Common myeloid progenitor, CD34-positive (primary cell): ENCODE results near the gene C16orf90.
"Not testable (repeated sequence)": the region's sequence is repeated elsewhere in the genome, so short reads cannot be mapped to it uniquely, and the experiment has no call there.

Experiments
- CTCF ChIA-PET: fragments of 350-600 bp; sonication (Branson Sonifier 250); formaldehyde crosslinking; loops from one replicate; lab custom pipeline; 2021; ENCODE audit warnings: antibody characterized with exemption; lab: Charles Lee
- POLR2A ChIA-PET: fragments of 350-600 bp; sonication (Branson Sonifier 250); formaldehyde crosslinking; loops from one replicate; lab custom pipeline; 2021; ENCODE audit warnings: antibody characterized with exemption; lab: Charles Lee
- DNase-seq, 3 donors: peaks; one replicate each; pipeline versions ENCODE4 v3.0.0 to v3.0.0-alpha.2; 2013
- H3K27ac ChIP-seq, 2 experiments: 1 replicate in 1 of 2; 2 replicates in 1 of 2; pipeline ENCODE4 v1.7.0; 2013; ENCODE audit warnings: inconsistent platforms in 2 of 2, low read length in 2 of 2, mild to moderate bottlenecking in 2 of 2, low read depth in 1 of 2, moderate library complexity in 1 of 2; ENCODE audit not compliant: severe bottlenecking in 2 of 2, insufficient read depth in 1 of 2, poor library complexity in 1 of 2
- H3K27me3 ChIP-seq, 5 experiments: replicated peaks in 2 of 5; 1 replicate in 3 of 5; 2 replicates in 2 of 5; pipeline versions ENCODE4 v1.6.1 to v1.7.0; 2013; ENCODE audit warnings: low read length in 4 of 5, mild to moderate bottlenecking in 2 of 5, moderate library complexity in 2 of 5, inconsistent platforms in 1 of 5; ENCODE audit not compliant: insufficient read depth in 5 of 5, control insufficient read depth in 4 of 5
- H3K36me3 ChIP-seq, 4 experiments: 1 replicate in 2 of 4; 2 replicates in 2 of 4; pipeline versions ENCODE4 v1.6.1 to v1.7.0; 2013; ENCODE audit warnings: low read length in 3 of 4, control low read depth in 1 of 4, mild to moderate bottlenecking in 1 of 4; ENCODE audit not compliant: control insufficient read depth in 4 of 4, insufficient read depth in 4 of 4
- H3K4me1 ChIP-seq, 4 experiments: 1 replicate in 3 of 4; 2 replicates in 1 of 4; pipeline versions ENCODE4 v1.6.1 to v1.7.1; 2013; ENCODE audit warnings: low read length in 3 of 4, mild to moderate bottlenecking in 3 of 4, control low read depth in 1 of 4, inconsistent platforms in 1 of 4, moderate library complexity in 1 of 4; ENCODE audit not compliant: control insufficient read depth in 4 of 4, insufficient read depth in 4 of 4; ENCODE audit errors: control extremely low read depth in 1 of 4
- H3K4me3 ChIP-seq, 7 experiments: 1 replicate in 4 of 7; 2 replicates in 3 of 7; pipeline versions ENCODE4 v1.5.1 to v1.7.0; 2013; ENCODE audit warnings: mild to moderate bottlenecking in 7 of 7, low read length in 6 of 7, moderate library complexity in 6 of 7, inconsistent platforms in 2 of 7, low read depth in 2 of 7, control low read depth in 1 of 7; ENCODE audit not compliant: insufficient read depth in 4 of 7, control insufficient read depth in 1 of 7; ENCODE audit errors: extremely low read depth in 1 of 7
- H3K9me3 ChIP-seq, 5 experiments: 1 replicate in 4 of 5; 2 replicates in 1 of 5; pipeline versions ENCODE4 v1.6.1 to v1.7.1; 2013; ENCODE audit warnings: low read length in 4 of 5, mild to moderate bottlenecking in 2 of 5, inconsistent platforms in 1 of 5, low read depth in 1 of 5, moderate library complexity in 1 of 5; ENCODE audit not compliant: control insufficient read depth in 4 of 5, insufficient read depth in 2 of 5; ENCODE audit errors: control extremely low read depth in 1 of 5
- WGBS: methylation state at CpG from one replicate; pipeline ENCODE4 v1.1.5; 2013; ENCODE audit not compliant: insufficient coverage; 5-methylcytosine and 5-hydroxymethylcytosine counted together

C16orf90 gene

GRCh38 chr16:3501783-3502400, 6.6 kb upstream of the C16orf90 start:
- POLR2A ChIA-PET = no interaction called here

DNA sequence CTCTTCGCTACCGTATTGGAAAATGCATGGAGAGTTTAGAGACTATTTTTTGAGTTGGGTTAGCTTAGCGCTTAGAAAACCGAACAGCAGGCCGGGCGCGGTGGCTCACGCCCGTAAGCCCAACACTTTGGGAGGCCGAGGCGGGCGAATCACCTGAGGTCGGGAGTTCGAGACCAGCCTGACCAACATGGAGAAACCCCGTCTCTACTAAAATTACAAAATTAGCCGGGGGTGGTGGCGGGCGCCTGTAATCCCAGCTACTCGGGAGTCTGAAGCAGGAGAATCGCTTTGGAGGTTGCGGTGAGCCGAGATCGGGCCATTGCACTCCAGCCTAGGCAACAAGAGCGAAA, 6.1 kb upstream of the C16orf90 start:
- ChIA-PET CTCF (interaction anchor here (0.7 to 0.9 kb wide), 2 partner anchors 12 to 370 kb away, joined by 3 read pairs; no protein-coding TSS in a partner anchor), POLR2A (interaction anchor here (1.4 kb wide), 1 partner anchor 219 kb away, joined by 4 read pairs; no protein-coding TSS in a partner anchor)
- not testable (repeated sequence) for H3K9me3 ChIP-seq, H3K36me3 ChIP-seq, H3K27me3 ChIP-seq
- H3K4me3 ChIP-seq = peak overlapping the region; percentile 64 to 85 (median 78)
- H3K4me1 ChIP-seq = peaks cover 2 to 23% (median 18%) of the 10 kb centered on the region in 4 experiments
- 20% methylated on average over 23 of the region's 24 CpGs for WGBS
- peak in 1 of 3 donors; percentile 22 for DNase-seq
- H3K27ac ChIP-seq = peak overlapping the region; percentile 64 to 84

More at GRCh38 chr16:3501783-3502400, 6.6 kb upstream of the C16orf90 start:
- H3K27me3 ChIP-seq = no peaks in the 10 kb centered on the region
- no peak for DNase-seq
- no peak overlapping the region for H3K27ac ChIP-seq
- H3K4me3 ChIP-seq = peak overlapping the region in 6 of 7 experiments; percentile 64 to 85 (median 82)
- H3K9me3 ChIP-seq = no peaks in the 10 kb centered on the region
- peaks cover 0 to 12% (median 0%) of the 10 kb centered on the region in 4 experiments for H3K36me3 ChIP-seq
- 85% methylated on average over 20 of the region's 22 CpGs for WGBS
- CTCF ChIA-PET = interaction anchor here (0.7 to 0.9 kb wide), 2 partner anchors 11 to 370 kb away, joined by 3 read pairs; no protein-coding TSS in a partner anchor
- peaks cover 2 to 23% (median 18%) of the 10 kb centered on the region in 4 experiments for H3K4me1 ChIP-seq

GRCh38 chr16:3498988-3499387, 3.7 kb upstream of the C16orf90 start:
- Histone ChIP-seq H3K4me1 (peaks cover 2 to 23% (median 17%) of the 10 kb centered on the region in 4 experiments), H3K9me3 (no peaks in the 10 kb centered on the region), H3K4me3 (no peak overlapping the region), H3K27ac (no peak overlapping the region), H3K36me3 (no peaks in the 10 kb centered on the region), H3K27me3 (no peaks in the 10 kb centered on the region)
- no peak for DNase-seq
- ChIA-PET POLR2A (no interaction called here), CTCF (interaction anchor here (1.4 kb wide), 1 partner anchor 9 kb away, joined by 3 read pairs; no protein-coding TSS in a partner anchor)
- WGBS = 98% methylated on average over 16 of the region's 16 CpGs

GRCh38 chr16:3497771-3498170, 2.5 kb upstream of the C16orf90 start:
- POLR2A ChIA-PET = no interaction called here
- Histone ChIP-seq H3K9me3 (no peaks in the 10 kb centered on the region), H3K36me3 (no peaks in the 10 kb centered on the region), H3K4me1 (peaks cover 2 to 18% (median 13%) of the 10 kb centered on the region in 4 experiments), H3K4me3 (no peak overlapping the region), H3K27me3 (no peaks in the 10 kb centered on the region), H3K27ac (no peak overlapping the region)
- CTCF ChIA-PET = no interaction called here
- DNase-seq = no peak
- WGBS = 100% methylated on average over 2 of the region's 4 CpGs

DNA sequence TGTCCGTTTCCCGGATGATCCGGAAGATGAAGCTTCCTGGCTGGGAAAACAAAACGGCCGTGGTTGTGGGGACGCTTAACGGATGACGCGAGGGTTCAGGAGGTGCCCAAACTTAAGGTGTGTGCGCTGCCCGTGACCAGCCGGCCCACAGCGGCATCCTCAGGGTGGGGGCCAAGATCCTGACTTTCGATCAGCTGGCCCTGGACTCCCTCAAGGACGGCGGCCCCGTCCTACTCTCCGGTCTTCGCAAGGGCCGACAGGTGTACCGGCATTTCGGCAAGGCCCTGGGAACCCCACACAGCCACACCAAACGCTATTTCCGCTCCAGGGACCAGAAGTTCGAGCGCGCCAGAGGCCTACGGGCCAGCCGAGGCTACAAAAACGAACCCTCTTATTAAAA, 1.1 kb upstream of the C16orf90 start:
- POLR2A ChIA-PET = no interaction called here
- no peaks in the 10 kb centered on the region for H3K36me3 ChIP-seq
- no peak overlapping the region for H3K27ac ChIP-seq
- DNase-seq = no peak
- 99% methylated on average over 26 of the region's 30 CpGs for WGBS
- H3K27me3 ChIP-seq = no peaks in the 10 kb centered on the region
- H3K4me3 ChIP-seq = no peak overlapping the region
- CTCF ChIA-PET = no interaction called here
- H3K4me1 ChIP-seq = peaks cover 0 to 14% (median 6%) of the 10 kb centered on the region in 4 experiments
- no peaks in the 10 kb centered on the region for H3K9me3 ChIP-seq

- Histone ChIP-seq H3K4me3 (no peak overlapping the region), H3K27me3 (no peaks in the 10 kb centered on the region), H3K36me3 (no peaks in the 10 kb centered on the region), H3K27ac (no peak overlapping the region), H3K4me1 (peaks cover 0 to 7% (median 0%) of the 10 kb centered on the region in 4 experiments), H3K9me3 (no peaks in the 10 kb centered on the region)
- no peak for DNase-seq
- ChIA-PET POLR2A (interaction anchor here (0.6 kb wide), 1 partner anchor 14 kb away, joined by 5 read pairs; no protein-coding TSS in a partner anchor), CTCF (no interaction called here)
- WGBS = 98% methylated on average over 16 of the region's 16 CpGs
Measured at GRCh38 chr16:3494386-3494973, 809 bp downstream of the C16orf90 start.

- WGBS = 96% methylated on average over 9 of the region's 10 CpGs
- ChIA-PET CTCF (no interaction called here), POLR2A (no interaction called here)
Measured at GRCh38 chr16:3492356-3492755, 2.9 kb downstream of the C16orf90 start.

More at GRCh38 chr16:3492356-3492755, 2.9 kb downstream of the C16orf90 start:
- Histone ChIP-seq H3K4me1 (peaks cover 0 to 7% (median 0%) of the 10 kb centered on the region in 4 experiments), H3K27me3 (no peaks in the 10 kb centered on the region), H3K27ac (no peak overlapping the region), H3K36me3 (peaks cover 0 to 9% (median 8%) of the 10 kb centered on the region in 4 experiments), H3K9me3 (no peaks in the 10 kb centered on the region), H3K4me3 (no peak overlapping the region)
- DNase-seq = no peak
